HEK293 (cell line): ENCODE results near the gene DDX39A.

Source experiments
- CTCF ChIP-seq: fragments of 450-650 bp; formaldehyde crosslinking; IDR thresholded peaks from 2 replicates; pipeline ENCODE4 v1.5.1; 2016; ENCODE audit warnings: missing biosample characterization, missing genetic modification characterization
- FEZF1 ChIP-seq: fragments of 450-650 bp; formaldehyde crosslinking; IDR thresholded peaks from 2 replicates; pipeline ENCODE4 v1.5.1; 2016; ENCODE audit warnings: missing biosample characterization, missing genetic modification characterization
- MYNN ChIP-seq: fragments of 450-650 bp; formaldehyde crosslinking; IDR thresholded peaks from 2 replicates; pipeline ENCODE4 v1.5.1; 2016; ENCODE audit warnings: missing biosample characterization, missing genetic modification characterization, borderline replicate concordance
- TCF7L2 ChIP-seq: IDR thresholded peaks from 2 replicates; pipeline ENCODE4 v1.6.1; 2011; ENCODE audit warnings: low read depth, mild to moderate bottlenecking, inconsistent platforms, low read length, moderate library complexity, borderline replicate concordance
- ZNF24 ChIP-seq: fragments of 450-650 bp; formaldehyde crosslinking; IDR thresholded peaks from 2 replicates; pipeline ENCODE4 v1.5.1; 2016; ENCODE audit warnings: missing biosample characterization, missing genetic modification characterization

- no peak for TF ChIP-seq FEZF1 (tag by site-specific recombination)
- TF ChIP-seq ZNF24 (tag by site-specific recombination), result no peak
- no peak for TF ChIP-seq CTCF (tag by site-specific recombination)
- TF ChIP-seq TCF7L2, result no peak
- TF ChIP-seq MYNN (tag by site-specific recombination), result no peak
Observed at GRCh38 chr19:14463747-14464146, 44.6 kb upstream of the DDX39A start.
